HUES48 (cell line): ENCODE data around the gene ARFRP1.
A peak's percentile ranks its signal among the peaks of the same experiment; 100 is the strongest.
"Not testable (repeated sequence)": the region's sequence is repeated elsewhere in the genome, so short reads cannot be mapped to it uniquely, and the experiment has no call there.

ENCODE experiments used
- H3K27ac ChIP-seq: one replicate; pipeline ENCODE4 v1.7.0; 2013; ENCODE audit warnings: low read depth, low read length, inconsistent platforms
- H3K27me3 ChIP-seq: 2 replicates; pipeline ENCODE4 v1.6.1; 2013; ENCODE audit warnings: mild to moderate bottlenecking, low read length; ENCODE audit not compliant: control insufficient read depth, insufficient read depth
- H3K36me3 ChIP-seq: 2 replicates; pipeline ENCODE4 v1.6.1; 2013; ENCODE audit warnings: low read length; ENCODE audit not compliant: control insufficient read depth, insufficient read depth
- H3K4me1 ChIP-seq: 2 replicates; pipeline ENCODE4 v1.6.1; 2013; ENCODE audit warnings: mild to moderate bottlenecking, low read length; ENCODE audit not compliant: control insufficient read depth, insufficient read depth
- H3K4me3 ChIP-seq: 2 replicates; pipeline ENCODE4 v1.5.1; 2013; ENCODE audit warnings: mild to moderate bottlenecking, low read depth, low read length
- H3K9ac ChIP-seq: 2 replicates; pipeline ENCODE4 v1.6.1; 2013; ENCODE audit warnings: mild to moderate bottlenecking, low read depth, low read length, moderate library complexity
- H3K9me3 ChIP-seq: 2 replicates; pipeline ENCODE4 v1.6.1; 2013; ENCODE audit warnings: low read length; ENCODE audit not compliant: control insufficient read depth, insufficient read depth

ARFRP1 gene

GRCh38 chr20:63663332-63664066, 44.3 kb downstream of the ARFRP1 start:
- Histone ChIP-seq H3K36me3 (peaks cover 72% of the 10 kb centered on the region), H3K27ac (no peak overlapping the region), H3K4me3 (no peak overlapping the region), H3K27me3 (no peaks in the 10 kb centered on the region), H3K9me3 (no peaks in the 10 kb centered on the region), H3K9ac (no peak overlapping the region), H3K4me1 (peaks cover 5% of the 10 kb centered on the region)

- peaks cover 65% of the 10 kb centered on the region for H3K36me3 ChIP-seq
Observed at GRCh38 chr20:63662813-63663189, 45.0 kb downstream of the ARFRP1 start.

GRCh38 chr20:63661959-63662812, 45.6 kb downstream of the ARFRP1 start:
- Histone ChIP-seq H3K9me3 (no peaks in the 10 kb centered on the region), H3K9ac (no peak overlapping the region), H3K4me3 (no peak overlapping the region), H3K27me3 (no peaks in the 10 kb centered on the region), H3K27ac (no peak overlapping the region), H3K4me1 (peaks cover 5% of the 10 kb centered on the region), H3K36me3 (peaks cover 59% of the 10 kb centered on the region)

More at GRCh38 chr20:63662813-63663189, 45.0 kb downstream of the ARFRP1 start:
- Histone ChIP-seq H3K9ac (no peak overlapping the region), H3K27me3 (no peaks in the 10 kb centered on the region), H3K4me1 (peaks cover 5% of the 10 kb centered on the region), H3K4me3 (no peak overlapping the region), H3K27ac (no peak overlapping the region), H3K9me3 (no peaks in the 10 kb centered on the region)

GRCh38 chr20:63661108-63661507, 46.7 kb downstream of the ARFRP1 start:
- Histone ChIP-seq H3K9me3 (no peaks in the 10 kb centered on the region), H3K27ac (no peak overlapping the region), H3K4me3 (no peak overlapping the region), H3K4me1 (peaks cover 5% of the 10 kb centered on the region), H3K36me3 (peaks cover 52% of the 10 kb centered on the region), H3K9ac (no peak overlapping the region), H3K27me3 (no peaks in the 10 kb centered on the region)

- Histone ChIP-seq H3K27ac (no peak overlapping the region), H3K36me3 (peaks cover 47% of the 10 kb centered on the region), H3K4me3 (no peak overlapping the region), H3K9ac (no peak overlapping the region), H3K27me3 (no peaks in the 10 kb centered on the region), H3K4me1 (peaks cover 5% of the 10 kb centered on the region), H3K9me3 (no peaks in the 10 kb centered on the region)
Observed at GRCh38 chr20:63660622-63661021, 47.2 kb downstream of the ARFRP1 start.

GRCh38 chr20:63660174-63660573, 47.6 kb downstream of the ARFRP1 start:
- H3K9me3 ChIP-seq, H3K4me3 ChIP-seq, H3K27ac ChIP-seq, H3K4me1 ChIP-seq, H3K9ac ChIP-seq, H3K27me3 ChIP-seq: not testable (repeated sequence)
- peaks cover 46% of the 10 kb centered on the region for H3K36me3 ChIP-seq

- H3K4me1 ChIP-seq, result peaks cover 9% of the 10 kb centered on the region
- no peaks in the 10 kb centered on the region for H3K27me3 ChIP-seq
- no peak overlapping the region for H3K27ac ChIP-seq
- H3K9ac ChIP-seq, result no peak overlapping the region
- no peaks in the 10 kb centered on the region for H3K9me3 ChIP-seq
- peaks cover 46% of the 10 kb centered on the region for H3K36me3 ChIP-seq
- peak overlapping the region; percentile 95 for H3K4me3 ChIP-seq
Observed at GRCh38 chr20:63659370-63659769, 48.4 kb downstream of the ARFRP1 start.

- H3K4me1 ChIP-seq, result peaks cover 13% of the 10 kb centered on the region
- H3K36me3 ChIP-seq, result peaks cover 41% of the 10 kb centered on the region
- peak overlapping the region; percentile 7 for H3K27ac ChIP-seq
- H3K9ac ChIP-seq, result peak overlapping the region; percentile 71; the same call in 1 of the 2 replicates
- H3K27me3 ChIP-seq, result no peaks in the 10 kb centered on the region
- no peaks in the 10 kb centered on the region for H3K9me3 ChIP-seq
- H3K4me3 ChIP-seq, result peak overlapping the region; percentile 95
Observed at GRCh38 chr20:63658749-63659187, 49.0 kb downstream of the ARFRP1 start.

- peak within 1 kb of the TSS; percentile 95 for H3K4me3 ChIP-seq
- no peaks in the 10 kb centered on the region for H3K27me3 ChIP-seq
- H3K36me3 ChIP-seq, result peaks cover 35% of the 10 kb centered on the region
- peaks cover 13% of the 10 kb centered on the region for H3K4me1 ChIP-seq
- H3K9ac ChIP-seq, result peak within 1 kb of the TSS; percentile 71
- H3K27ac ChIP-seq, result peak within 1 kb of the TSS; percentile 70
- H3K9me3 ChIP-seq, result no peaks in the 10 kb centered on the region
Observed at GRCh38 chr20:63657937-63658748, 49.6 kb downstream of the ARFRP1 start, which contains the start of gene RTEL1. TSS of gene RTEL1 (plus strand) at chr20:63658312. CDS start at chr20:63659403, 1,091 bp downstream.

GRCh38 chr20:63657260-63657936, 50.4 kb downstream of the ARFRP1 start:
- Histone ChIP-seq H3K4me3 (peak overlapping the region; percentile 95; the same call in 1 of the 2 replicates), H3K9me3 (no peaks in the 10 kb centered on the region), H3K4me1 (peaks cover 13% of the 10 kb centered on the region), H3K9ac (peak overlapping the region; percentile 71), H3K36me3 (peaks cover 28% of the 10 kb centered on the region), H3K27ac (peak overlapping the region; percentile 70), H3K27me3 (no peaks in the 10 kb centered on the region)
